ENCODE results near the gene ANK3. TPM values are rescaled to one million over a fixed set of nuclear protein-coding genes. Genes with fewer than 3 reads are reported as not detected.

The ANK3 gene
- total RNA-seq, 1 donor from 2014 or later = 65.3 TPM

DNA sequence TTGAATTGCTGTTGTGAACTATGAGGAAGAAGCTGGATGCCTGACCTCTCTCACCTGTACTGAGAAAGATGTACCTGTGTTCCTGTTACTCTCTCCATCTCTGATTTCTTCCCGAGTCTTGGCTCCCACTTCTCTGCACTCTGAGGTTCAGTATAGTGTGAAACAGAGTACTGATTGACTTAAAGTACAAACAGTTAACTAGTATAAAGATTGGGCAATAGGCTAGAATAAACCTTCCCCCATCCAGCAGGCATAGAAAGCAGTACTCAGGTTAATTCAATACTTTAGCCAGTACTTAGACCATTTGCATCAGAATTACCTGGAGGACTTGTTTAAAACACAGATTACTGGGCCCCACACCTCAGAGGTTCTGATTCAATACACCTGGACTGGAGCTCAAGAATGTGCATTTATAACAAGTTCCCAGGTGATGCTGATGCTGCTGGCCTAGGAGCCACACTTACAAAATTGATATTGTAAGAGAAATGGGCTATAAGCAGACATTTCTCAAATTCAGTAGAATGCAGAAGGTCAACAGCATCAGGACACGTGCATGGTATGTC, 51.6 kb downstream of the ANK3 start:
- no peaks in the 10 kb centered on the region for H3K4me1 ChIP-seq
- intact Hi-C loops (cut with DNase I) = no loop called here
- H3K27me3 ChIP-seq = no peaks in the 10 kb centered on the region
- no peaks in the 10 kb centered on the region for H3K9me3 ChIP-seq
- DNase-seq (ENCODE audit: extremely low spot score in 2 of 2) = no peak
- TF ChIP-seq POLR2A (IDR thresholded peaks at IDR 0.05) (no peak), POLR2AphosphoS5 (IDR thresholded peaks at IDR 0.05; ENCODE audit: insufficient read depth in 1 of 2, low read depth in 1 of 2) (no peak)
- H3K27ac ChIP-seq = no peak overlapping the region
- H3K36me3 ChIP-seq = no peaks in the 10 kb centered on the region
- H3K4me3 ChIP-seq = no peak overlapping the region

DNA sequence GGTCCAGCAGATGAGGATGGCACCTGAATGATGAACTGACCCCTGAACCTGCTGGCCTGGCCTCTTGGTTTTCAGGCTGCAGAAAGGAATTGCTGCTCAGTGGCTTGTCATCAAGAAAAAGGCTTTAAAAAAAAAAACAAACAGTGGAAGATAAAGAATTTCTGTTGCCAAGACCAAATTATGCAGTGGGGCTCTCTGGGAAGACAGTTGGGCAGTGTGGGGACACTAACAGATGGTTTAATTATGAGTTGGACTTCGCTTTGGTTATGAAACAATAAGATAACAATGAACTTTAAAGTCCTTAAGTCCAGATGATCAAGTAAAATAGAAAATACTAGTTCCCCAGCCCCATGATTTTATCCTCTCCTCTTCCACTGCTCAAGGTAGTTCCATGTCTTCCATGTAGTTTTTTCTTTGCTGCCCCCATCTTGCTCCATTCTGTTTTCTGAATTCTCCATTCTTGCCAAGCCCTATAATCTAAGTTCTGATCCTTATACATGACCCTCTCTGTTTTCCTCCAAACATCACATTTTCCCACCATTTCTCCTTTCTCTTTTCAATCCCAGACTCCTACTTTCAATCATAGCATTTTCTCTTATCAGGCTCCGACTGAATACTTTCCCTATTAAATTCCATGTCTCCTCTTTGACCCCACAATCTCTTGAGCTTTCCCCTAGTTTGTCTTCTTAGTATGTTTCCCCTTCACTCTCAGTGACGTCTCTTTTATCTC, 52.6 kb downstream of the ANK3 start:
- no peaks in the 10 kb centered on the region for H3K9me3 ChIP-seq
- no peaks in the 10 kb centered on the region for H3K4me1 ChIP-seq
- DNase-seq (ENCODE audit: extremely low spot score in 2 of 2) = no peak
- no peak overlapping the region for H3K27ac ChIP-seq
- TF ChIP-seq, protein P1, sequence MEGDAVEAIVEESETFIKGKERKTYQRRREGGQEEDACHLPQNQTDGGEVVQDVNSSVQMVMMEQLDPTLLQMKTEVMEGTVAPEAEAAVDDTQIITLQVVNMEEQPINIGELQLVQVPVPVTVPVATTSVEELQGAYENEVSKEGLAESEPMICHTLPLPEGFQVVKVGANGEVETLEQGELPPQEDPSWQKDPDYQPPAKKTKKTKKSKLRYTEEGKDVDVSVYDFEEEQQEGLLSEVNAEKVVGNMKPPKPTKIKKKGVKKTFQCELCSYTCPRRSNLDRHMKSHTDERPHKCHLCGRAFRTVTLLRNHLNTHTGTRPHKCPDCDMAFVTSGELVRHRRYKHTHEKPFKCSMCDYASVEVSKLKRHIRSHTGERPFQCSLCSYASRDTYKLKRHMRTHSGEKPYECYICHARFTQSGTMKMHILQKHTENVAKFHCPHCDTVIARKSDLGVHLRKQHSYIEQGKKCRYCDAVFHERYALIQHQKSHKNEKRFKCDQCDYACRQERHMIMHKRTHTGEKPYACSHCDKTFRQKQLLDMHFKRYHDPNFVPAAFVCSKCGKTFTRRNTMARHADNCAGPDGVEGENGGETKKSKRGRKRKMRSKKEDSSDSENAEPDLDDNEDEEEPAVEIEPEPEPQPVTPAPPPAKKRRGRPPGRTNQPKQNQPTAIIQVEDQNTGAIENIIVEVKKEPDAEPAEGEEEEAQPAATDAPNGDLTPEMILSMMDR (IDR thresholded peaks at IDR 0.05) = no peak
- no peak for TF ChIP-seq POLR2A (IDR thresholded peaks at IDR 0.05)
- no peak for TF ChIP-seq POLR2AphosphoS5 (IDR thresholded peaks at IDR 0.05; ENCODE audit: insufficient read depth in 1 of 2, low read depth in 1 of 2)
- H3K36me3 ChIP-seq = no peaks in the 10 kb centered on the region
- intact Hi-C loops (cut with DNase I) = no loop called here
- H3K27me3 ChIP-seq = no peaks in the 10 kb centered on the region
- H3K4me3 ChIP-seq = no peak overlapping the region

DNA sequence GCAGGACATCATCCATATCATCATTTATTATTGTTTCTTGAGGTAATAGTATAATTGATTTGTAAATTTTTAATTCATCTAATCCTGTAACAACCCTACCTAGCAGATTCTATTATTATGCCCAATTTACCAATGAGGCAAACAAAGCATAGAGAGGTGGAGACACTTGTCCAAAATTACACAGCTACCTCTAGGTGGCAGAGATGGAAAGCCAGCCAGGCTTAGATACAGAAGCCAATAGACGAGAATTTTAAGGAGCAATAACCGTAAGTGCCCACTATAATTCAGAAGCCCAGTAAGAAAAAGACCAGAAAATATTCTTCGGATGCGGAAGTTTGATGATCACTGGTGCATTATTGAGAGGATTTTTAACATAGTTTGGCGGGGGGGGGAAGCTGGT, 54.0 kb downstream of the ANK3 start:
- H3K9me3 ChIP-seq = no peaks in the 10 kb centered on the region
- H3K4me1 ChIP-seq = no peaks in the 10 kb centered on the region
- no peak for DNase-seq (ENCODE audit: extremely low spot score in 2 of 2)
- no peaks in the 10 kb centered on the region for H3K27me3 ChIP-seq
- TF ChIP-seq POLR2AphosphoS5 (IDR thresholded peaks at IDR 0.05; ENCODE audit: insufficient read depth in 1 of 2, low read depth in 1 of 2) (no peak), POLR2A (IDR thresholded peaks at IDR 0.05) (no peak)
- TF ChIP-seq, protein P1 (IDR thresholded peaks at IDR 0.05) = no peak
- no peaks in the 10 kb centered on the region for H3K36me3 ChIP-seq
- H3K27ac ChIP-seq = no peak overlapping the region
- H3K4me3 ChIP-seq = no peak overlapping the region
- intact Hi-C loops (cut with DNase I) = no loop called here

DNA sequence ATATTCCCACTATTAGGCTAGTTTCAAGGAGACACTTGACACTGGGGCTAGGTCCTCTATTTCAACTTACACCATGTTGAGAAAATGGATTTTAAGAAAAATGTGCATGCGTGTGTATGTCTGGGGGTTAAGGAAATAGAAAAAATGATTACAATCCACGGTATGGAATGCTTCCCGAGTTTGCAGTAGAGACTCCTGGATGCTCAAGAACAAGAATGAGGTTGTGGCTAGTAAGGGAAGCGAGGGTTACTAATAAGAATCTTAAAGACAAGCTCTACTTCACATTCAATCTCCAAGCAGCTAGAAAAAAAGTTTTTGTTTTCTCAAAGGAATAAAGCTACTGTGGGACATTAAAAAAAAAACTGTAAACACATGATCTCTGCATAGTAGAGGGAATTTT, 54.7 kb downstream of the ANK3 start:
- intact Hi-C loops (cut with DNase I) = no loop called here
- no peak for DNase-seq (ENCODE audit: extremely low spot score in 2 of 2)
- H3K4me1 ChIP-seq = no peaks in the 10 kb centered on the region
- H3K4me3 ChIP-seq = no peak overlapping the region
- no peak overlapping the region for H3K27ac ChIP-seq
- H3K9me3 ChIP-seq = no peaks in the 10 kb centered on the region
- TF ChIP-seq POLR2AphosphoS5 (IDR thresholded peaks at IDR 0.05; ENCODE audit: insufficient read depth in 1 of 2, low read depth in 1 of 2) (no peak), POLR2A (IDR thresholded peaks at IDR 0.05) (no peak)
- TF ChIP-seq, protein P1 (IDR thresholded peaks at IDR 0.05) = no peak
- H3K27me3 ChIP-seq = no peaks in the 10 kb centered on the region
- H3K36me3 ChIP-seq = no peaks in the 10 kb centered on the region

DNA sequence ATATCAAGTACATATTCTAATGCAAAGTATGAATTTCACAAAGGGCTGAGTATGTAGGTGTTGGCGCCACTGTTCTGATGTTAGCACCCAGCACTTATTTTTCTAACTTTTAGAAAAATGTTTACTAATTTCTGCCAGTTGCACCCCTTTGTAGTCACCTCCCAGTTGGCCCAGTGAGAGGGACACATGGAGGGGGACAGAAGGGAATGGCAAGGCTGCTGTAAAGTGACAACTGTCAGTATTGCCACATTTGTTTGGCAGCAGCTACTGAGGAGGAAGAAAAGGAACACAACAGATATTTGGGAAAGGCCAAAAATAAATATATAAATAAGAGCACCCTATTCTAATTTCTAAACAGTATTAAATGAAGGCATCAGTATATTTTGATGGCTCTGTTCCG, 57.3 kb downstream of the ANK3 start:
- Histone ChIP-seq H3K4me1 (no peaks in the 10 kb centered on the region), H3K9me3 (peaks cover 4% of the 10 kb centered on the region), H3K27ac (no peak overlapping the region), H3K4me3 (no peak overlapping the region), H3K27me3 (no peaks in the 10 kb centered on the region), H3K36me3 (no peaks in the 10 kb centered on the region)
- no peak for DNase-seq (ENCODE audit: extremely low spot score in 2 of 2)
- intact Hi-C loops (cut with DNase I) = no loop called here
- TF ChIP-seq, protein P1 (IDR thresholded peaks at IDR 0.05) = no peak
- TF ChIP-seq POLR2AphosphoS5 (IDR thresholded peaks at IDR 0.05; ENCODE audit: insufficient read depth in 1 of 2, low read depth in 1 of 2) (no peak), POLR2A (IDR thresholded peaks at IDR 0.05) (no peak)

Measured in vagina (tissue), 2 donors.